ENCODE measurements around the gene KCNH4.

Gene KCNH4

DNA sequence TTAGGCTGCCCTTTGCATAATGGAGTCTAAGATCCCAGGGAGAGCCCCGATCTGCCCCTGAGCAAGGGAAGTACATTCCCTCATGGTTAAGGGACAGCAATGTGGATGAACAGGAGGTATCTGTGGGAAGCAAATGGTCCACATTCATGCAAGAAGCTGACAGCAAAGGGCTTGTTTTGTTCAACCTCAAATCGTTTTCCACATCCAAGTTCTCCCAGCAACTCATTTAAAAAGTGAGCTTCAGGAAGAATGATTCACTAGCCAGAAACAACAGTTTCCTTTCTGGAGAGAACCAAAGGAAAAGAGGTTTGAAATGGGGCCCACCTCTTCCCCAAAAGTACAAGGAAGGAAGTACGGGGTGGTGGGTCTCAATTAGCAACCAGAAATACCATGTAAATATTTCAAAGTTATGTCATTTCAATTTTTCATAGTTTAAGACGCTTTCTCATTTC is 48.9 kb downstream of the KCNH4 start:
- Histone ChIP-seq H3K27me3 (ENCODE audit: low read depth) (no peaks in the 10 kb centered on the region), H3K9me3 (no peaks in the 10 kb centered on the region), H3K4me3 (no peak overlapping the region), H3K36me3 (replicated peaks) (peaks cover 41% of the 10 kb centered on the region), H3K4me1 (no peaks in the 10 kb centered on the region)
- no peak for DNase-seq (ENCODE audit: low spot score in 2 of 2)
- in situ Hi-C loops (cut with MboI; ENCODE audit: low sequenced_read_pairs) = no loop called here

DNA sequence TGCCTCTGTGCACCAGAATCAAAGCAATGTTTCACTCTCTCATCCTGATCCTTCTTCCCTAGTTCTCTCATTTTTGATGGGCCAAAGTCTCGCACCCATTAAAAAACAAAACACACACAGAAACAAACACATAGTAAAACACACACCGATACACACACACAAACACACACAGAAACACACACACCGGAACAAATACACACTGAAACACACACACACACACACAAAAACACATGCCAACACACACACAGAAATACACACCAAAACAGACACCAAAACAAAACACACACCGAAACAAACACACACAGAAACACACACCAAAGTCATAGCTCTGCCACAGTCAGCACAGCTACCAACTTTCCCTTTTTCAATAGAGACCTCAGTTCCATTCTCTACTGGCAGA is 49.7 kb downstream of the KCNH4 start:
- in situ Hi-C loops (cut with MboI; ENCODE audit: low sequenced_read_pairs) = no loop called here

DNA sequence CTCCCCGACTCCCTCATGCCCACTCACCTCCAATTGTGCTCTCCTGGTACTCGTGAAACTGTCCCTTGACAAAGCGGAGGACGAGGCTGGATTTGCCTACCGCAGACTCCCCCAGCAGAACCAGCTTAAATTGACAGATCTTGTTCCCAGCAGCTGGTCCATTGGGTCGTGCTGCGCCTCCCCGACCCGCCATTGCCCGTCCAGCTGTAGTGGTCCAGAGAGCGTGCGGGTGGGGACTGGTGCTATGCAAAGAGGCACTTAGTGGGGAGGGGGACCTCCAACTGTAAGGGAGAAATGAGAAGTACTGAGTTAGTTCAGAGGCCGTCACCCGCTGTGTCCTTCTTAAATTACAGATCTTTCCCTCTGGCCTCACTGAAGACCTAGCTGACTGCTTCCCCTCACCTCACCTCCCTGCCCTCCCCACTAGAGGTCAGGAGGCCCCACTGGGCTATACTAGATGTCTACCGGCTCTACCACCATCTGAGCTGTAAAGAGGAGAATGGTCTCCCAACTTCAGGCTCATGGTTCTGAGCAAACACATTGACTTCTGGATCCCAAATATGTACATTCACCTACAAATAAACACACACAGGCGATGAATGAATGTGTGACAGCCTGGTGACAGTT is 50.5 kb downstream of the KCNH4 start:
- Histone ChIP-seq H3K4me1 (no peaks in the 10 kb centered on the region), H3K4me3 (no peak overlapping the region), H3K9me3 (no peaks in the 10 kb centered on the region), H3K36me3 (replicated peaks) (peaks cover 44% of the 10 kb centered on the region), H3K27me3 (ENCODE audit: low read depth) (no peaks in the 10 kb centered on the region)
- no peak for DNase-seq (ENCODE audit: low spot score in 2 of 2)
- in situ Hi-C loops (cut with MboI; ENCODE audit: low sequenced_read_pairs) = no loop called here

More for the DNA sequence above, 49.7 kb downstream of the KCNH4 start:
- DNase-seq (ENCODE audit: low spot score in 2 of 2) = no peak
- no peaks in the 10 kb centered on the region for H3K27me3 ChIP-seq (ENCODE audit: low read depth)
- no peak overlapping the region for H3K4me3 ChIP-seq
- H3K4me1 ChIP-seq = no peaks in the 10 kb centered on the region
- peaks cover 44% of the 10 kb centered on the region for H3K36me3 ChIP-seq (replicated peaks)
- H3K9me3 ChIP-seq = no peaks in the 10 kb centered on the region

DNA sequence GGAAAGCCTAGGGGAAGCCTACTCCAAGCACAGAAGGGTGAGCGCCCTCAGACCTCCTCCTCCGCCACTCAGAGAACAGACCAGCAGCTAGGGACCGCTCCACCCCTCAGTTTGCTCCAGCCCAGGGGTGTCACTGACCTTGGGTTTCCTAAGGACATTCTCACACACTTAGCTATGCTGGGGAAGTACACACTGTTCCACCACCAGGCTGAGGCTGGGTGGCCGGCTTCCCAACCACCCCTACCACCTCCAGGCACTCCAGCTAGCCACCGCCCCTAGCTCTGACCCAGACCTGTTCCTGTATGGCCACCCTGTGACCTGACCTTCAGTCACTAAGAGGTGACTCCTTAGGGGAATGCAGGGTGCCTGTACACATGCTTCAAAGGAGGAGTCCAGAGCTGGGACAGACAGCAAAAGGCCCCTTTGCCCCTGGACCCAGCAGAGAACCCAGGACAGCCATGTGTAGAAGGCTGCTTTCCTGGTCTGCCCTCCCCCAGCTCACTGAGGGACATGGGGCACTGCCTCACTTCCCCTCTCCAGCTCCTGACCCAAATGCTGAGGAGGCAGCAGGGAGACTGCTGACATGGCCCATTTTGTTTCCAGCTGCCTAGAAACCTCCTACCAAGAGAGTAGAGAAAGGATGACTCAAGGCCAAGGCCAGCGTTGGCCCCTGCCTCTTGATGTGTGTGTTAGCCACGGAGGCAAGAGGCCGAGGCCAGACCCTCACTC is 51.7 kb downstream of the KCNH4 start:
- in situ Hi-C loops (cut with MboI; ENCODE audit: low sequenced_read_pairs) = no loop called here
- H3K36me3 ChIP-seq (replicated peaks) = peaks cover 50% of the 10 kb centered on the region

DNA sequence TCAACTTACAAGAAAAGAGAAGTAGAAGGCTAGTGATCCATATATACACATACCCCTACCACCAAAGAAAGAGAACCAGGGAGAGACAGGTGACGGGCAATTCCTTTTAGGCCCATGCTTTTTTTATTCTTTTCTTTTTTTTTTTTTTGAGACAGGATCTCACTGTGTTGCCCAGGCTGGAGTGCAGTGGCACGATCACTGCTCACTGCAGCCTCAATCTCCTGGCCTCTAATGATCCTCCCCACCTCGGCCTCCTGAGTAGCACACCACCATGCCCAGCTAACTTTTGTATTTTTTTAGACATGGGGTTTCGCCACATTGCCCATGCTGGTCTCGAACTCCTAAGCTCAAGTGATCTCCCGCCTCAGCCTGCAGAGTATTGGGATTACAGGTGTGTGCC is 53.5 kb downstream of the KCNH4 start:
- Histone ChIP-seq H3K4me1 (no peaks in the 10 kb centered on the region), H3K4me3 (no peak overlapping the region), H3K36me3 (replicated peaks) (peaks cover 50% of the 10 kb centered on the region), H3K27me3 (ENCODE audit: low read depth) (no peaks in the 10 kb centered on the region), H3K9me3 (no peaks in the 10 kb centered on the region)
- no peak for DNase-seq (ENCODE audit: low spot score in 2 of 2)
- in situ Hi-C loops (cut with MboI; ENCODE audit: low sequenced_read_pairs) = no loop called here

More for the DNA sequence above, 51.7 kb downstream of the KCNH4 start:
- Histone ChIP-seq H3K9me3 (no peaks in the 10 kb centered on the region), H3K4me3 (no peak overlapping the region), H3K27me3 (ENCODE audit: low read depth) (no peaks in the 10 kb centered on the region), H3K4me1 (no peaks in the 10 kb centered on the region)
- DNase-seq (ENCODE audit: low spot score in 2 of 2) = no peak

DNA sequence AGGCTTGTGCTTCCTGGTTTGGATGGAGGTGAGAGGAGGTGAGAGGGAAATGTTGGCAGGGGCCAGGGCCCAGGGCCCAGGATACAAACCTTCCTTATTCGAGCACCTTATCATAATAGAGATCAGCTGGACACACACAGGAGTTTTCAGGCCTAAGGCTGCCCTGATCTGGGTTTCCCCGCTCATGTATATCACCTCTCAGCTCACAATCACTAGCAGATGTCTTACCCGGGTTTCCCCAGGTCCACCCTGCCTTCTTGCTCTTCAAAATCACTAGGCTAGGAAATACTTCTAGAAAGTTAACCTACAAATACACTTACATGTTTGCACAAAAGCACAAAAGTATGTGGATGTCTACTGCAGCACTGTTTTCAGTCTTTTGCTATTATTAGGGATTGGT is 54.1 kb downstream of the KCNH4 start:
- Histone ChIP-seq H3K36me3 (replicated peaks) (peaks cover 50% of the 10 kb centered on the region), H3K9me3 (no peaks in the 10 kb centered on the region), H3K4me3 (no peak overlapping the region), H3K27me3 (ENCODE audit: low read depth) (no peaks in the 10 kb centered on the region), H3K4me1 (no peaks in the 10 kb centered on the region)
- in situ Hi-C loops (cut with MboI; ENCODE audit: low sequenced_read_pairs) = no loop called here
- DNase-seq (ENCODE audit: low spot score in 2 of 2) = no peak

DNA sequence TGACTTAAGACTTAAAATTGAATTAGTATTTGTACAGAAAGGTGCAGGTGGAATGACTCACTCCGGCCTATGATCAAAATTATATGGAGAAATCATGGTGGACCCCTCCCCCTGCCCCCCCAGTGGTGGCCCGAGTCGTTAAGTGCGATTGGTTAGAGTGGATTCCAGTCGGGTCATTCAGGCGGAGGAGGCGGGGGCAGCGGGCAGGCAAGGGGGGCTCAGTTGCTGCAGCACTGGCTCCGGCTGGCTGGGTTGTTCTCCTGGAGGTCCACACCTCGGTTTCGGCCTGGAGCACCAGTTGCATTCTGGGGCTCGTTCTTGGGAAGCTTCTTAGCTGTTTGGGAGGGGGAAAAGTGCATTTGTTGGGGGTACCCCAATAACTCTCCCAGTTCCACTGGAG is 55.4 kb downstream of the KCNH4 start:
- DNase-seq (ENCODE audit: low spot score in 2 of 2) = no peak
- Histone ChIP-seq H3K4me1 (peaks cover 3% of the 10 kb centered on the region), H3K4me3 (no peak overlapping the region), H3K36me3 (replicated peaks) (peaks cover 50% of the 10 kb centered on the region), H3K27me3 (ENCODE audit: low read depth) (no peaks in the 10 kb centered on the region), H3K9me3 (no peaks in the 10 kb centered on the region)
- in situ Hi-C loops (cut with MboI; ENCODE audit: low sequenced_read_pairs) = no loop called here

DNA sequence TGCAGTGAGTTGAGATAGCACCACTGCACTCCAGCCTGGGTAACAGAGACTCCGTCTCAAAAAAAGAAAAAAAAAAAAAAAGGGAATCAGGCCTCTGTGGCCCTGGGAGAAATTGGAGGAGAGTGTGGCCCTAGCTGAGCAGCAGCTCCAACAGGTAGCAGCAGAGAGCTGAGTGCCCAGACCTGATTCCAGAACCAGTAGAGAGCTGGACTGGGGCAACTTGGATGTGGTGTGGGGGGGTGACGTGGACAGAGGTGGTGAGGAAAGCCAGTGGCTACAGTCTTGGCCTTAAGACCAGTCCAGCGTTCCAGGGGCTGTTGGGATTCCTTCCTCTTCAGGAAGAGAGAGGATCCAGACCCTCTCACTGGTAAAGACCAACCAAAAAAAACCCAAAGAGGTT is 56.7 kb downstream of the KCNH4 start:
- Histone ChIP-seq H3K4me3 (no peak overlapping the region), H3K36me3 (replicated peaks) (peaks cover 45% of the 10 kb centered on the region), H3K27me3 (ENCODE audit: low read depth) (no peaks in the 10 kb centered on the region), H3K4me1 (peaks cover 3% of the 10 kb centered on the region), H3K9me3 (no peaks in the 10 kb centered on the region)
- DNase-seq (ENCODE audit: low spot score in 2 of 2) = no peak
- in situ Hi-C loops (cut with MboI; ENCODE audit: low sequenced_read_pairs) = no loop called here

DNA sequence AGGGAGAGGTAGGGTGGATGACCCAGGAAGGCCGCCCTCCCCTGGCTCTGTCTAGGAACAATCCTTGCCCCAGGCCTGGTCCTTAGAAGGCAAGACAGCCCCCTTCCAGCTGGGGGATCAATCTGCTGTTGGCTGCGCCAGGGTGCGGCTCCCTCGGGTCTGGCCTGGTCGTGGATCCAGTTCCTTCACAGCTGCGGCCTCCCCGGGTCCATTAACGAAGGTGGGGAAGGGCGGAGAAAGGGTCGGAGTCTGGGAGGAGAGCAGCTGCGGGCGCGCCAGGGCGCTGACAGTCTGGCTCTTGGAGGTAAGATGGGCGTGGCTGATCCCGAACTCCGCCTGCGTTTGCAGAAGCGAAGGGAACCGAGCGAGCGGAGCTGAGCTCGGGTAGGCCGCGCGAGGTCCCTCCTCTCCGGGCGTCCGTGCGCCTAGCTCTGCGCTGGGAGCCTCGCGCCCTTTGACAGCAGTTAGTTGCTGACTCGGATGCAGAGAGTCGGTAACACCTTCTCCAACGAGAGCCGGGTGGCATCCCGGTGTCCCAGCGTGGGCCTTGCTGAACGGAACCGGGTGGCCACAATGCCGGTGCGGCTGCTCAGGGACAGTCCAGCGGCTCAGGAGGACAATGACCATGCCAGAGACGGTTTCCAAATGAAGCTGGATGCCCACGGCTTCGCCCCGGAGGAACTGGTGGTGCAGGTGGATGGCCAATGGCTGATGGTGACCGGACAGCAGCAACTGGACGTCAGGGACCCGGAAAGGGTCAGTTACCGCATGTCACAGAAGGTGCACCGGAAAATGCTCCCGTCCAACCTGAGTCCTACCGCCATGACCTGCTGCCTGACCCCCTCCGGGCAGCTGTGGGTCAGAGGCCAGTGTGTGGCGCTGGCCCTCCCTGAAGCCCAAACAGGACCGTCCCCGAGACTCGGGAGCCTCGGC is 58.3 kb downstream of the KCNH4 start, which contains the start of gene HSPB9:
Gene HSPB9, plus strand, starts transcription at position 434 of the 933 bp plus-strand sequence. Its CDS starts 47 bp downstream, at position 481.
- H3K27me3 ChIP-seq (ENCODE audit: low read depth) = no peaks in the 10 kb centered on the region
- no peak for DNase-seq (ENCODE audit: low spot score in 2 of 2)
- H3K9me3 ChIP-seq = no peaks in the 10 kb centered on the region
- peaks cover 43% of the 10 kb centered on the region for H3K36me3 ChIP-seq (replicated peaks)
- in situ Hi-C loops (cut with MboI; ENCODE audit: low sequenced_read_pairs) = no loop called here
- H3K4me3 ChIP-seq = no peak within 1 kb of the TSS
- H3K4me1 ChIP-seq = peaks cover 3% of the 10 kb centered on the region

DNA sequence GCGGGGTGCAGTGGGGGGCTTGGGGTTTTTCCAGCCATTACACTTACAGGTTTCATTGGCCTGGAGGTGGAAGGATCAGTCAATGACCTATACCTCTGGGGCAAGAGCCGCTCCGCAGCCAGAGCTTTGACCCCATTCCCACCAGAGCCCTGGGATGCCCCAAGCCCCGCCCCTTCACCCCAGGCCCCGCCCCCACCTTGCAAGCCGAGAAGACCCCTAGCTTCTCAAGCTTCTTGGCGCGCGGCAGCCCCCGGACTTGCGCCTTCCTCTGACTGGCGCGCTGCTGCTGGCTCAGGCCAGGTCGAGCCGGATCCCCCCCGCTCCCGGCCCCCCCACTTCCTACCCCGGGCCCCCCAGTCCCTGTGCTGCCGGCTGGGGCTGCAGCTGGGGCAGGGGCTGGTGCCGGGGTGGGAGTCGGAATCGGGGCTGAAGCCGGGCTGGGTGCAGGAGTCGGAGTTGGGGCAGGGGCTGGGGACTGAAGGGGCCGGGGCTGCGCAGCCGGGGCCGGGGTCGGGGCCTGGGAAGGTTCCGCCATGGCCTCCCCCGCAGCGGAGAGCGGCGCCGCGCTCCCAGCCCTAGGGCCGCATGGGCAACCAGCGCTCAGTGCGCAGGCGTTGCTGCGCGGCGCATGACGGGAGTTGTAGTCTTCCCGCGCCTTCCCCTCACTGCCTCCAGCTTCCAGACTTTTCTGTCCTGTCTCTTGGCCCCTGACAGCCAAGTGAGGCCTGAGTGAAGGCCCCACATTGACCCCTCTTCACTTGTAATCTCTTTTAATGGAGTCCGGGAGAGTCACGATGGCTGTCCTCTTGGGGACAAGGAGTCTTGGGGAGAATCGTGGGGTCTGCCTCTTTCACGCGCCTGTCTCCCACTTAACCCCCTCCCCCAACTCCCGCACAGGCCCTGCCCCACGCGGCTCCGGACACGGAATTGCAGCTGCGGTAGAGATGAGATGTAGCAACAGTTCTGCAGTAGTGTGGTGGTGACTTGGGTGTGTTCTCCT is 59.9 kb downstream of the KCNH4 start, which contains the start of gene KAT2A:
Gene KAT2A, minus strand, starts transcription at position 598 of the 1,000 bp plus-strand sequence. Its CDS starts 63 bp downstream, at position 535.
- peaks cover 3% of the 10 kb centered on the region for H3K4me1 ChIP-seq
- peaks cover 51% of the 10 kb centered on the region for H3K36me3 ChIP-seq (replicated peaks)
- in situ Hi-C loops (cut with MboI; ENCODE audit: low sequenced_read_pairs) = no loop called here
- peak; percentile 68 to 86 for DNase-seq (ENCODE audit: low spot score in 2 of 2)
- H3K4me3 ChIP-seq = peak within 1 kb of the TSS; percentile 41
- H3K27me3 ChIP-seq (ENCODE audit: low read depth) = no peaks in the 10 kb centered on the region
- no peaks in the 10 kb centered on the region for H3K9me3 ChIP-seq

DNA sequence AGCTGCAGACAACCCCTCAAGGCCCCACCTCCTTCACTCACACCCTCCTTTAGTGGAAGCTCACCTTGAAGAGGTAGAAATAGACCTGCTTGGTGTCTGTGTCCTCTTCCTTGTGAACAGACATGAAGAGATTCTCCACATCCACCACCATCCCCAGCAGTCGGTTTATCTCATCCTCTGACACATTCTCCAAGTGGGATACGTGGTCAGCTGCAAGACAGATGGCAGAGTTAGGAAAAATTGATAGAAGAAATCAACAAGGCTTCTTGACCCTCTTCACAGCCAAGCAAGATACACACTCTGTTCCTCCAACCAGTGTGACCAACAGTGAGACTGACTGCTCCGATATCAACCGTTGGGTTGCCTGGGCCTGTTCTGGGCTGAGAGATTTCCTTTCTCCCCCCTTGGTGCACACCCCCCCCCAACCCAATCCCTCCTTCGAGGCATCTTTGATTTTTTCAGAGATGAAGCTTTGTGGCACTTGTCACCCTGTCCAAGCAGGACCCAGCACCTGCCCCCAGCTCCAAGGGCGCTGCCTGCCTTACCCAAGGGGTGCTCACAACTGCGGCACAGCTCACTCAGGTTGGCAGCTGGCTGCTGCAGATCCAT is 60.7 kb downstream of the KCNH4 start:
- Histone ChIP-seq H3K4me3 (peak overlapping the region; percentile 41), H3K36me3 (replicated peaks) (peaks cover 49% of the 10 kb centered on the region), H3K4me1 (peaks cover 3% of the 10 kb centered on the region), H3K27me3 (ENCODE audit: low read depth) (no peaks in the 10 kb centered on the region), H3K9me3 (no peaks in the 10 kb centered on the region)
- no peak for DNase-seq (ENCODE audit: low spot score in 2 of 2)
- in situ Hi-C loops (cut with MboI; ENCODE audit: low sequenced_read_pairs) = no loop called here

DNA sequence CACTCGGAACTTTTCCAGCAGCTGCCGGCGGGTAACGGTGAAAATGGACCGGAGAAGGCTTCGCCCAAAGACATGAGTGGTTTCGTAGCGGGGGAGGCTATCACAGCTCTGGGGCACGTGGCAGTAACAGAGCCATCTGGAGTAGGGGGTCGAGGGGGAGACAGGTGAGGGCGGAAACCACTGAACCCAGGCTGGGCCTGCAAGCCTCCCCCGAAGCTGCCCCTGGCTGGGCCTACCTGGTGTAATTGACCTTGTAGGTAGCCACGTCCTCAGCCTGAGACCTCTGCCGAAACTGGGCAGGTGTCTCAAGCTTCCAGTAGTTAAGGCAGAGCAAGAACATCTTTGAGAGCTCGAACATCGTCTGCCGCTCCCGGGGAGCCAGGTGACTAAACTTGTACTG is 61.6 kb downstream of the KCNH4 start:
- in situ Hi-C loops (cut with MboI; ENCODE audit: low sequenced_read_pairs) = loop anchor here (5.0 kb wide), 1 partner anchor 157 kb away; no protein-coding TSS in a partner anchor
- no peak for DNase-seq (ENCODE audit: low spot score in 2 of 2)
- Histone ChIP-seq H3K9me3 (no peaks in the 10 kb centered on the region), H3K27me3 (ENCODE audit: low read depth) (no peaks in the 10 kb centered on the region), H3K36me3 (replicated peaks) (peaks cover 48% of the 10 kb centered on the region), H3K4me1 (peaks cover 3% of the 10 kb centered on the region), H3K4me3 (no peak overlapping the region)

All from HAP-1 (cell line).